HUDEP-2 (cell line): Measurements from ENCODE around the gene CEP89.
"Not testable (repeated sequence)": the region's sequence is repeated elsewhere in the genome, so short reads cannot be mapped to it uniquely, and the experiment has no call there.

Experiments used
- DNase-seq, 76 experiments: peaks; one replicate each; lab custom pipeline; 2025; ENCODE audit not compliant: unreplicated experiment in 76 of 76; lab: John Stamatoyannopoulos, UW

The CEP89 gene

GRCh38 chr19:32969549-32969948 is 2.2 kb downstream of the CEP89 start:
- DNase-seq: no peak

GRCh38 chr19:32966750-32967149 is 5.0 kb downstream of the CEP89 start:
- DNase-seq: no peak

- DNase-seq: no peak
Measured at GRCh38 chr19:32945260-32945659, 26.5 kb downstream of the CEP89 start.

GRCh38 chr19:32941273-32941672 is 30.5 kb downstream of the CEP89 start:
- not testable (repeated sequence) for DNase-seq

GRCh38 chr19:32936065-32936464 is 35.7 kb downstream of the CEP89 start:
- no peak for DNase-seq

- DNase-seq: no peak
Measured at GRCh38 chr19:32935629-32936028, 36.1 kb downstream of the CEP89 start.

GRCh38 chr19:32933571-32933970 is 38.2 kb downstream of the CEP89 start:
- DNase-seq: no peak

GRCh38 chr19:32930567-32930966 is 41.2 kb downstream of the CEP89 start:
- no peak for DNase-seq

- no peak for DNase-seq
Measured at GRCh38 chr19:32928806-32929205, 43.0 kb downstream of the CEP89 start.

GRCh38 chr19:32924200-32924599 is 47.6 kb downstream of the CEP89 start:
- no peak for DNase-seq

- DNase-seq: no peak
Measured at GRCh38 chr19:32921624-32922023, 50.1 kb downstream of the CEP89 start.

GRCh38 chr19:32919365-32919764 is 52.4 kb downstream of the CEP89 start:
- no peak for DNase-seq

- no peak for DNase-seq
Measured at GRCh38 chr19:32917616-32917996, 54.2 kb downstream of the CEP89 start.

- no peak for DNase-seq
Measured at GRCh38 chr19:32916969-32917615, 54.7 kb downstream of the CEP89 start.

GRCh38 chr19:32914879-32915660 is 56.7 kb downstream of the CEP89 start:
- DNase-seq: no peak

- no peak for DNase-seq
Measured at GRCh38 chr19:32911467-32911866, 60.3 kb downstream of the CEP89 start.

- DNase-seq: no peak
Measured at GRCh38 chr19:32910874-32911273, 60.9 kb downstream of the CEP89 start.

- no peak for DNase-seq
Measured at GRCh38 chr19:32910094-32910493, 61.7 kb downstream of the CEP89 start.

- DNase-seq: no peak
Measured at GRCh38 chr19:32909257-32909656, 62.5 kb downstream of the CEP89 start.

GRCh38 chr19:32908641-32909190 is 63.0 kb downstream of the CEP89 start:
- no peak for DNase-seq

- no peak for DNase-seq
Measured at GRCh38 chr19:32902448-32902847, 69.3 kb downstream of the CEP89 start.
